ENCODE results near the gene GATB. TPM values are rescaled to one million over a fixed set of nuclear protein-coding genes. Genes with fewer than 3 reads are reported as not detected.

The GATB gene
- total and polyA plus RNA-seq, 12 donors: 39.1 to 168 (median 88.5) TPM

DNA sequence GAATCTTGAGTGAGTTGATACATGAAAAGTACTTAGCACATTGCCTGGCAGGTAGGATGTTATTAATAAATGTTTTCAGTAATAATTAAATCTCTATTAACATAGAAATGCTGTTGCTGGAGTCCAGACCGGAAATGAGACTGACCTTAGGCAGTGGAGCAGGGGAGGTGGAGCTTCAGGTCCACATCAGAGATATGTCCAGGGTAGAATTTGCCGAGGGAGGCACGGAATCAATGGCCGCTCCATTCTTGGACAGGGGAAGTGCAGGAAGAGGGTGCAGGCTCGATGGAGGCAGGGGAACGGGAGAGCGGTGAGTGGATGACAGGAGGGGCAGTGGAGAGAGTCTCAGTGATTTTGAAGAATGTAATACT is 107.3 kb downstream of the GATB start:
- no peak overlapping the region for H3K27ac ChIP-seq
- TF ChIP-seq, protein P1, sequence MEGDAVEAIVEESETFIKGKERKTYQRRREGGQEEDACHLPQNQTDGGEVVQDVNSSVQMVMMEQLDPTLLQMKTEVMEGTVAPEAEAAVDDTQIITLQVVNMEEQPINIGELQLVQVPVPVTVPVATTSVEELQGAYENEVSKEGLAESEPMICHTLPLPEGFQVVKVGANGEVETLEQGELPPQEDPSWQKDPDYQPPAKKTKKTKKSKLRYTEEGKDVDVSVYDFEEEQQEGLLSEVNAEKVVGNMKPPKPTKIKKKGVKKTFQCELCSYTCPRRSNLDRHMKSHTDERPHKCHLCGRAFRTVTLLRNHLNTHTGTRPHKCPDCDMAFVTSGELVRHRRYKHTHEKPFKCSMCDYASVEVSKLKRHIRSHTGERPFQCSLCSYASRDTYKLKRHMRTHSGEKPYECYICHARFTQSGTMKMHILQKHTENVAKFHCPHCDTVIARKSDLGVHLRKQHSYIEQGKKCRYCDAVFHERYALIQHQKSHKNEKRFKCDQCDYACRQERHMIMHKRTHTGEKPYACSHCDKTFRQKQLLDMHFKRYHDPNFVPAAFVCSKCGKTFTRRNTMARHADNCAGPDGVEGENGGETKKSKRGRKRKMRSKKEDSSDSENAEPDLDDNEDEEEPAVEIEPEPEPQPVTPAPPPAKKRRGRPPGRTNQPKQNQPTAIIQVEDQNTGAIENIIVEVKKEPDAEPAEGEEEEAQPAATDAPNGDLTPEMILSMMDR (IDR thresholded peaks at IDR 0.05): no peak
- intact Hi-C loops (cut with DNase I): loop anchor here in 1 of 10 donors (5.0 kb wide), 1 partner anchor 96 kb away; no protein-coding TSS in a partner anchor
- H3K36me3 ChIP-seq: peaks cover 0 to 9% (median 0%) of the 10 kb centered on the region in 9 donors
- no peaks in the 10 kb centered on the region for H3K27me3 ChIP-seq
- peaks cover 0 to 10% (median 0%) of the 10 kb centered on the region in 9 donors for H3K4me1 ChIP-seq
- DNase-seq: no peak
- 82 to 84% methylated on average over 7 of the region's 7 CpGs for WGBS, 2 donors
- H3K4me3 ChIP-seq: no peak overlapping the region
- H3K9me3 ChIP-seq: no peaks in the 10 kb centered on the region
- ATAC-seq: no peak

DNA sequence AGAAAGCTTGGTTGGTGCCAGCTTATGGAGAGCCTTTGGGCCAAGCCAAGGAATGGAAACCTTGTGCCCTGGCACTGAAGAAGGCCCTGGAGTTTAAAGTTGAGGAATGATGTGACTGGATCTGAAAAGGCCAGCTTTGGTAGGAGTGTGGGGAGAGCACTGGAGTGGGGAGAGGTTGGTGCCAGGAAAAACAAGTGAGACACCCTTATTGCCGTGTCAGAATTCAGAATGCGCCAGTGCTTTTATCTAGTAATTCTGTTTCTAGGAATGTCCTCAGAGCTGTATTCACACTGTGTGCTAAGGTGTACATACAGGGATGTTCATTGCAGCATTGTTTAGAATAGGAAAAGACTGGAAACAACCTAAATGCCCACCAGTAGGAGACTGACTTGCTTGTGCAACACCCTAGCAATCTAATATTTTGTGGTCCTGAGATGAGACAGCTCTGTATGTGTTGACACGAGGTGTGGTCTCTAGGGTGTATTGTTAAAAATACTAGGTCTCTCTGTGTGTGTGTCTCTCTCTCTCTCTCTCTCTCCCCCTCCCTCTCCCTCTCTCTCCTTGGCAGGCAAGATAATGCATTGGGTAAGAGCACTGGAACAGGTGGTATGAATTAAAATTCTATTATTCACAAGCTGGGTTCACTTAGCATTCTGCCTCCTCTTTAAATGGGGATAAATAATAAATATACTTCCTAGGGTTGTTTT is 107.8 kb downstream of the GATB start:
- H3K9me3 ChIP-seq: no peaks in the 10 kb centered on the region
- ATAC-seq (peak in 7 of 8 donors; percentile 45 to 77 (median 58)), DNase-seq (no peak)
- H3K36me3 ChIP-seq: peaks cover 0 to 9% (median 0%) of the 10 kb centered on the region in 9 donors
- no peak overlapping the region for H3K27ac ChIP-seq
- peaks cover 0 to 10% (median 0%) of the 10 kb centered on the region in 9 donors for H3K4me1 ChIP-seq
- no peaks in the 10 kb centered on the region for H3K27me3 ChIP-seq
- no peak overlapping the region for H3K4me3 ChIP-seq
- intact Hi-C loops (cut with DNase I): loop anchor here in 1 of 10 donors (5.0 kb wide), 1 partner anchor 96 kb away; no protein-coding TSS in a partner anchor
- TF ChIP-seq, protein P1 (IDR thresholded peaks at IDR 0.05): no peak
- 52 to 69% methylated on average over 3 of the region's 3 CpGs for WGBS, 2 donors

DNA sequence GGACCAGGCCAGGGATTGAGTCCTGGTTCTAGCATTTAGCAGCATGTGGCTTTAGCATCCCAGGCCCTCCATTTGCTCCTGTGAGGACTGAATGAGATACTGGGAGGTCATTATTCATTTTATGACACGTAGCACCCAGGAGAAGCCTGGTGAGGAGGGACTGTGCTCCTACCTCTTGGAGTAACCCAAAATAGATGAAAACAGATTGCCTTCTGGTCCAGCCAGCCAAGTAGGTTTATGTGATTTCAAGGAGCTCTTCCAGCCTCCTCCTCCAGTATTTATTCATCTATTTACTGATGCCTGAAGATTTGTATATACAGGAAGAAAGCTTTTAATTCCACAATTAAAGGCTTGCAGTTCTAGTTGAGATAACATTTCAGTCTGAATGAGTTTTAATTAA is 109.3 kb downstream of the GATB start:
- H3K9me3 ChIP-seq: no peaks in the 10 kb centered on the region
- H3K4me3 ChIP-seq: no peak overlapping the region
- H3K4me1 ChIP-seq: peaks cover 0 to 10% (median 0%) of the 10 kb centered on the region in 9 donors
- no peaks in the 10 kb centered on the region for H3K27me3 ChIP-seq
- no peak overlapping the region for H3K27ac ChIP-seq
- ATAC-seq (no peak), DNase-seq (no peak)
- intact Hi-C loops (cut with DNase I): loop anchor here in 1 of 10 donors (5.0 kb wide), 1 partner anchor 94 kb away; no protein-coding TSS in a partner anchor
- WGBS, 2 donors: 75 to 95% methylated on average over 1 of the region's 1 CpG
- H3K36me3 ChIP-seq: no peaks in the 10 kb centered on the region
- TF ChIP-seq, protein P1 (IDR thresholded peaks at IDR 0.05): no peak

DNA sequence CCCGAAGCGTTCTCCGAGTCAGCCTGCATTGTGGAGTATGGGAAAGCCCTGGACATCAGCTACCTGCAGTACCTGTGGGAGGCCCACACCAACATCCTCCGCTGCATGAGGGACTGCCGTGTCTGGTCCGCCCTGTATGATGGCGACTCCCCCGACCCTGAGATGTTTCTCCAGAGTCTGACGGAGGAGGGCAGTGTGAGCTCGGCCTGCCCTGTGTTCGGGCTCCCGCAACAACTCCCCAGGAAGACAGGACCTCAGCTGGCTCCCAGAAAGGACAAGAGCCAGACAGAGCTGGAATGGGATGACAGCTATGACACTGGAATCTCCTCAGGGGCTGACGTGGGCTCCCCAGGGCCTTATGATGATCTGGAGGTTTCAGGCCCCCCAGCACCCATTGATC is 111.3 kb downstream of the GATB start:
- 79 to 83% methylated on average over 13 of the region's 13 CpGs for WGBS, 2 donors
- Histone ChIP-seq H3K27ac (no peak overlapping the region), H3K27me3 (no peaks in the 10 kb centered on the region), H3K9me3 (no peaks in the 10 kb centered on the region), H3K4me1 (peaks cover 0 to 10% (median 0%) of the 10 kb centered on the region in 9 donors), H3K36me3 (no peaks in the 10 kb centered on the region), H3K4me3 (no peak overlapping the region)
- intact Hi-C loops (cut with DNase I): no loop called here
- TF ChIP-seq, protein P1 (IDR thresholded peaks at IDR 0.05): no peak
- DNase-seq (no peak), ATAC-seq (peak in 2 of 8 donors; percentile 35 to 42)
